Smooth muscle cell of the pulmonary artery (primary cell): ENCODE results near the gene IL19. TPM values are rescaled to one million over a fixed set of nuclear protein-coding genes. Genes with fewer than 3 reads are reported as not detected.

Source experiments
- total RNA-seq: library from RNA; depleted of rRNA; stranded (reverse); fragments of >200 nt; gene quantifications from 2 replicates; pipeline ENCODE4 v1.2.3, GENCODE V29; 2014

Gene IL19, protein sequence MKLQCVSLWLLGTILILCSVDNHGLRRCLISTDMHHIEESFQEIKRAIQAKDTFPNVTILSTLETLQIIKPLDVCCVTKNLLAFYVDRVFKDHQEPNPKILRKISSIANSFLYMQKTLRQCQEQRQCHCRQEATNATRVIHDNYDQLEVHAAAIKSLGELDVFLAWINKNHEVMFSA
- total RNA-seq: not detected in 2 replicates

DNA sequence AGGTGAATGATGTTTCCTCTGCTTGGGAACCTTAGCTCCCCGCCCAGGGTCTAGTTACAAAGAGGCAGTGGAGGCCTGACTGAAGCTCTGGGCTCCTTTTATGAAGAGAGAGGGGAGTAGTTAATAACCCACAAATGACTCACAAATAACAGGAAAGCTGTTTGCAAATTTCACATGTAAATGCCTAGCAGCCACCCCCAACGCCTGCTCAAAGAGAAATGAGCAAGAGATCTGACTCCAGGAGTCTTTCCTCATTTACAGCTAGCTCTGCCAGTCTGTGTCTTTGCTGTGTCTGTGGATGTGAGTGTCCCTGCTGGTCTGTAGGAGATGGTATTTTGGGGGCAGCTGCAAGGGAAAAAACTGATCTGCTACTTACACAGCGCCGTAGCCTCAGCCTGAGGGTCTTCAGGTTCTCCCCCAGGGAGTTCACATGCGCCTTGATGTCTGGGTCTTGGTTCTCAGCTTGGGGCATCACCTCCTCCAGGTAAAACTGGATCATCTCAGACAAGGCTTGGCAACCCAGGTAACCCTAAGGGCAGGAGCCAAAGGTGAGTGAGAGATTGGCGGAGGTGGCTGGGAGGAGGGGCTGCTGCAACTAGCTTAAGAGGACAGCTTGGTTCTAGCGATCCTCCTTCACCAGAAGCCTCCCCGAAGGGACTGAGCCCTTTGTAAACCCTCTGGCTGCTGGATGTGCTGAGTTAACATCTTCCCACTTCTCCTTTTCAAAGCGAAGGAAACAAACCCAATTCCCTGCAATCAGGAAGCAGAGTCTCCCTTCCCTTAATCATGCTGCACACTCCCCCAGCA lies at the start of gene IL19:
Gene IL19 (plus strand): TSS at position 243 of the 807 bp plus-strand sequence. CDS start 65,890 bp downstream, outside the sequence.

GRCh38 chr1:206772243-206772937 lies 1.8 kb downstream of the IL19 start, which contains the start of gene IL10:
TSS of gene IL10 (minus strand) at chr1:206772494. CDS start at chr1:206772435, 59 bp downstream.

DNA sequence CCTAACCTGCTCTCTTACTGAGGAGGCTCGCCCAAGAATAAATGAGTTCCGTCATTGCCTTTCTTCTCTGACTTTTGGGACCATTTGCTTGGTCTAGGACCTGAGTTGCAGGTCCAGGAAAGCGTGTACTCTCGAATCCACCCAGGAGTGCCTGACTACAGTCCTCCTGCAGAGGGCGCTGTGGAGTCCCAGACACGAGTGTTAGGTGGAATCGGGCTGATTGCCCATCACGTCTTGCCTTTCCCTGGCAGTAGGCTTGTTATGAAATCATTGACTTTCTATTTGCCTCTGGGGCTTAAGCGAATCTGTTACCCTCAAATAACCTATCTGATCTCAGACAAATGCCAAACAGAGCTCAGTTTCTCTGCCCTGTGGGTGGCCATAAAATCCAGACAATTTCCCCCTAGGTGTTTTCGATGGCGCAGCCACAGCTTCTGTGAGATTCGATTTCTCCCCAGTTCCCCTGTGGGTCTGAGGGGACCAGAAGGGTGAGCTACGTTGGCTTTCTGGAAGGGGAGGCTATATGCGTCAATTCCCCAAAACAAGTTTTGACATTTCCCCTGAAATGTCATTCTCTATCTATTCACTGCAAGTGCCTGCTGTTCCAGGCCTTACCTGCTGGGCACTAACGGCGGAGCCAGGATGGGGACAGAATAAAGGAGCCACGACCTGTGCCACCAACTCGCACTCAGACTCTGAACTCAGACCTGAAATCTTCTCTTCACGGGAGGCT lies 94.5 kb downstream of the IL19 start, which contains the start of gene IL20:
Gene IL20 (plus strand): TSS at position 685 of the 733 bp plus-strand sequence. CDS start 230 bp downstream, outside the sequence.

Other genes starting within 250 kb of the IL19 start
- 51.2 and 58.2 TPM in 2 replicates for gene EIF2D, start 158.3 kb upstream of the IL19 start, total RNA-seq
- gene DYRK3, start 135.2 kb upstream of the IL19 start, total RNA-seq: 22.3 and 28.2 TPM in 2 replicates
- gene MAPKAPK2, start 85.9 kb upstream of the IL19 start, total RNA-seq: 51.2 and 57.7 TPM in 2 replicates
- gene IL10, start 1.7 kb downstream of the IL19 start, total RNA-seq: not detected in 2 replicates
- gene IL20, start 94.8 kb downstream of the IL19 start, total RNA-seq: not detected in 2 replicates
- not detected in 2 replicates for gene IL24, start 126.7 kb downstream of the IL19 start, total RNA-seq
- gene FCMR, start 151.2 kb downstream of the IL19 start, total RNA-seq: 0.13 TPM in 1 of 2 replicates, not detected in the other
- gene PIGR, start 175.7 kb downstream of the IL19 start, total RNA-seq: not detected in 2 replicates
- not detected in 2 replicates for gene FCAMR, start 199.7 kb downstream of the IL19 start, total RNA-seq